D721Med (cell line): ENCODE measurements around the gene IRF8.
"Not testable (repeated sequence)": the region's sequence is repeated elsewhere in the genome, so short reads cannot be mapped to it uniquely, and the experiment has no call there.

ENCODE experiments used
- DNase-seq: peaks from one replicate; pipeline ENCODE4 v3.0.0; 2011; ENCODE audit warnings: low spot score; ENCODE audit not compliant: insufficient read length
- FAIRE-seq: peaks from 2 replicates; lab custom pipeline; 2011; peaks lifted over from hg19 to GRCh38; lab: Jason Lieb, UNC
- CTCF ChIP-seq: IDR thresholded peaks from 2 replicates; pipeline ENCODE4 v1.5.1; 2012; ENCODE audit warnings: mild to moderate bottlenecking, control low read depth; ENCODE audit not compliant: insufficient read depth; ENCODE audit errors: missing control alignments

The IRF8 gene

GRCh38 chr16:85868495-85868894 is 30.5 kb upstream of the IRF8 start:
- FAIRE-seq (no peak), DNase-seq (no peak)
- no peak for TF ChIP-seq CTCF

GRCh38 chr16:85869206-85869605 is 29.8 kb upstream of the IRF8 start:
- no peak for TF ChIP-seq CTCF
- no peak for DNase-seq
- no peak for FAIRE-seq

GRCh38 chr16:85869785-85870558 is 29.0 kb upstream of the IRF8 start:
- TF ChIP-seq CTCF = no peak
- no peak for DNase-seq
- FAIRE-seq = no peak

GRCh38 chr16:85871756-85872155 is 27.2 kb upstream of the IRF8 start:
- TF ChIP-seq CTCF = no peak
- DNase-seq = no peak
- no peak for FAIRE-seq

DNA sequence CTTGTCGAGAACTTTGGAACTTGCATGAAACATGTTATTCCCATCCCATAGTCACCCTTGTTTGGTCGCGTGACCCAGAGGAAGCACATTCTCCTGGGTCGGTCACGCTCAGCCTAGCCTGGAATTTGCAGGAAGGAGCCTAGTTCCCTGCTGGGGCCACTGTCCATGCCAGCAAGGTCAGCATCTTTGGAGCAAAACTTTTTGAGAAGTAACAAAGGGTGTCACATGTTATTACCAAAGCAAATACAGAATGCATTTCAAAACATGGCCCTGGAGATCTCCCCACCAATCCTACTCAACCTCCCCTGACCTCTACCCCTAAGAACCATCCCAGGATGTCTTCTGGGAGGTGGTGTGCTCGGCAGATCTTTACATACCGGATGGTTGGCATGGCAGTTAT is 26.2 kb upstream of the IRF8 start:
- TF ChIP-seq CTCF = no peak
- FAIRE-seq = no peak
- DNase-seq = no peak

- FAIRE-seq = no peak
- no peak for DNase-seq
Measured at GRCh38 chr16:85873153-85873552, 25.8 kb upstream of the IRF8 start.

DNA sequence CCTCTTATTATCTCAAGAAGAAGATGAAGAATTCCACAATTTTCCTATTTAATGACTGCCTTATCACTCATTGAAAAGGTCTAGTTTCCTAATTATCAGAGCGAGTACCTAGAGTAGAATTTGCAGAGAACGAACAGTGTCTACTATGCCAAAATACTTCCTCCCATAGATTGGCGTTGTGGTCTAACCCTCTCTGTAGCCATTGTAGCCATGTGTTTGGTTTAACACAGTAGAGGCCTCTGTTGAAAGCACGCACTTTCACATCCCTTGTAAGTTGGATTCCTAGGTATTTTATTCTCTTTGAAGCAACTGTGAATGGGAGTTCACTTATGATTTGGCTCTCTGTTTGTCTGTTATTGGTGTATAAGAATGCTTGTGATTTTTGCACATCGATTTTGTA is 24.9 kb upstream of the IRF8 start:
- DNase-seq, FAIRE-seq: not testable (repeated sequence)

More at GRCh38 chr16:85873153-85873552, 25.8 kb upstream of the IRF8 start:
- no peak for TF ChIP-seq CTCF

GRCh38 chr16:85878407-85878806 is 20.6 kb upstream of the IRF8 start:
- DNase-seq (no peak), FAIRE-seq (no peak)
- no peak for TF ChIP-seq CTCF
